HG03457 (cell line): Measurements from ENCODE around the gene NECTIN1.
A peak's percentile ranks its signal among the peaks of the same experiment; 100 is the strongest.
"Not testable (repeated sequence)": the region's sequence is repeated elsewhere in the genome, so short reads cannot be mapped to it uniquely, and the experiment has no call there.

Experiments used
- ATAC-seq: cut with Tn5 transposase; IDR thresholded peaks from one replicate; pipeline ENCODE4 v1.9.1; 2021; ENCODE audit warnings: moderate number of reproducible peaks; ENCODE audit not compliant: unreplicated experiment

The NECTIN1 gene

GRCh38 chr11:119624102-119624615 lies 104.8 kb downstream of the NECTIN1 start:
- no peak for ATAC-seq

DNA sequence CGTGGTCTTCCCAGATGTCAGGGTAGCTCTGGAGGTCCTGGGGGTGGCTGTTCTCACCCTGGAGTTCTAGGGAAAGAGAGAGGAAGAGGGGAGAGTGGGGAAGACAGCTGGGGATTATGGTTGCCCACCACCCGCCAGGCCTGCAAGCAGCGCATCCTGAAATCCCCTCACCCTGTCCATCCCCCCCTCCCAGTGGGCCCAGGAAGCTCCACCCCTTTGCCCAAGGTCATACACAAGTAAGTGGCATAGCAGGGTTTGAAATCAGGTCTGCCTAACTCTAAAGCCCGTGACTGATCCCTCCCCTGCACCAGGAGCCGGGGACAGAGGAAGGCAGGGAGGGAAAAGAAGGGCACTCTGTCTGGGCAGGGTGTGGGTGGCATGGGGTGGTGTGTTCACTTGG lies 105.3 kb downstream of the NECTIN1 start:
- ATAC-seq: no peak

GRCh38 chr11:119622454-119623143 lies 106.4 kb downstream of the NECTIN1 start:
- ATAC-seq: no peak

DNA sequence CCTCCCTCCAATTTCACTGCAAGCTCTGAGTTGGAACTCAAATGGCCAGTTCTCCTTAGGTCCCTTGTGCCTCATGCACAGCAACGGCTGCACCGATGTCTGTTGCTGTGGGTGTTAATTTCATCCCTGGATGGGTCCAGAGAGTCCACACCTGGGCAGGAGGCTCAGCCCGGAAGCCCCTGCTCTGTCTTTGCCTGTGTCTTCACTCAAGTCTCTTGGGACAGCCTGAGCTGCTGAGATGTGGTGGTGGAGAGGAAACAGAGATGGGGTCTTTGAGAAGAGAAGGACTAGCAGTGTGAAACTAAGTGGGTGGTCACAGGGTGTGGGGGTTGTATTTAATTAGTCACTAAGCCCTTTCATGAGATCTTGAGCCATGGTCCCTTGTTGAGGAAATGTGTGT lies 109.3 kb downstream of the NECTIN1 start:
- no peak for ATAC-seq

DNA sequence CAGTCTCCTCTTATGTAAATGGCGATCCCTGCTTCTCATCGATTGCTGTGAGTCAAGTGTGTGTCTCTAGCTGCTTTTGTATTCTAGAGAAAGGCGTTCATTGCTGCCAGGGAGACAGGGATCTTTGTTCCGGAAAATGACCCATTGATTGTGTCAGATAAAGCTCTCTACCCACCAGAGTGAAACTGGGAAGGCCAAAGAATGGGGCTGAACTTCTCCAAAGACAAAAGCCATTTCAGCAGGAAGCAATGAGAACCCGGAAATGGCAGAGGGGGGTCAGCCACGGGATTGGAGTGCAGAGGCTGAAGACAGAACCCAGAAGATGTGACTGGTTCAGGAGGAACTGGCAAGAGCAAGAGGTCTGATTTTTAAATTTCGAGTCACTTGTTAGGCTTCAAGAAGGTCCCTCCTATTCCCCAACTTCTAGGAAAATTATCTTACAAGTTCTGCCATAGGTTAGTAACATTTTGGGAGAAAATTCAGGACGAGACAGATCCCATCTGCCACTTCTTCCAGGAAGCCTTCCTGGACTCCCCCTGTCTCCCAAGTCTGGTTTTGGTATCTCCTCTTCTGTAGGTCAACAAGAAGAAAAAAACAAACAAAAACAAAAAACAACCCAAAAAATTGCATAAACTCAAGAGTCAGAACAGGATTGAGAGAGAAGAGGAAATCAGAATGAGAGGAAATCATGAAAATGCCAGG lies 110.6 kb downstream of the NECTIN1 start:
- no peak for ATAC-seq

DNA sequence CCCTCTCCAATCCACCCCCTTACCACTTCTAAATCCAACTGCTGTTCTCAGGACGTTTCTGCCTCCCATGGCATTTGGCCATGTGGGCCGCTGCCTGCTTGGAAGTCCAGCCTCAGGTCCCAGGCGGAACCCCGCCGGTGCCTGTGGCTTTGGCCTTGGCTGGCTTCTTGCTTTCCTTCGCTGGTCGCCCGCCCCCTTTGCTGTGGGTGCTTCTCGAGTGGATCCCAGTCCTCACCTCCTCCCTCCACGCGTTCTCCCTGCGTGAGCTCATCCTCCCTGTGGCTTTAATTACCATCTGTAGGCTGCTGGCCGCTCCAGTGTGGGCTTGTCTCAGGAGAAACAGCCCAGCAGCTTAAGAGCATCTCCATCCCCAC lies 111.7 kb downstream of the NECTIN1 start:
- no peak for ATAC-seq

GRCh38 chr11:119616586-119617339 lies 112.2 kb downstream of the NECTIN1 start:
- ATAC-seq: no peak

GRCh38 chr11:119615882-119616196 lies 113.2 kb downstream of the NECTIN1 start:
- no peak for ATAC-seq

GRCh38 chr11:119615003-119615881 lies 113.8 kb downstream of the NECTIN1 start:
- ATAC-seq: peak; percentile 78

DNA sequence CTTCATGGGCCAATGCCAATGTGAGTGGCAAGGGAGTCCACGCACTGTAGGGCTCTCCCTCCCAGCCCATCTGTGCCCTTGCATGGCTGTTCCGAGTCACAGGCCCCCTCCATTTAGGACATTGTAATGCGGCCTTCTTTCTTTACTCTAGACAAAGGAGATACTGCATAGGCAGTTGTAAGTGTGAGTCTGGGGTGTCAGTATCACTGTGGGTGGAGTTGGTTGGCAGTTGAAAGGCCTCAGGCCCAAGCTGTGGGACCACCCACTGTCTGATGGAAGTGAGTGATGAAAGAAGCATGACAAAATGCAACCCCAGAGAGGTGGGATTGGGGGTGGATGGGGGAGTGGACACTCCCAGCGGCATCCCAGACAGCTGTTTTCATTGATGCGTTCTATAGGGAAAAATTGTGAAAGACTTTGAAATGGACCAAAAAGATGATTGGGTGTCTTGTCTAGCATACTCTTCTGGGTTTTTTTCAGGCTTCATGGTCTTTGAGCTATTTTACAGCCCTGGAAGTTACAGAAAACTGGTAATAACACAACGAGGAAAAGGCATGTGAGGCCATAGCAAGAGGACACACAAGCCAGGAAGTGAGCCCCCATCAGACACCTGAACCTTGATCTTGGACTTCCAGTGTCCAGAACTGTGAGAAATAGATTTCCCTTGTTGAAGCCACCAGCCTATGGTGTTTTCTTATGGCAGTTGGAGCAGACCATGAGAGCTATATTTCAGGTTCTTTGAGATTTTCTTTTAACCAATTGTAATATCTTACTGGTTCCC lies 114.6 kb downstream of the NECTIN1 start:
- no peak for ATAC-seq

DNA sequence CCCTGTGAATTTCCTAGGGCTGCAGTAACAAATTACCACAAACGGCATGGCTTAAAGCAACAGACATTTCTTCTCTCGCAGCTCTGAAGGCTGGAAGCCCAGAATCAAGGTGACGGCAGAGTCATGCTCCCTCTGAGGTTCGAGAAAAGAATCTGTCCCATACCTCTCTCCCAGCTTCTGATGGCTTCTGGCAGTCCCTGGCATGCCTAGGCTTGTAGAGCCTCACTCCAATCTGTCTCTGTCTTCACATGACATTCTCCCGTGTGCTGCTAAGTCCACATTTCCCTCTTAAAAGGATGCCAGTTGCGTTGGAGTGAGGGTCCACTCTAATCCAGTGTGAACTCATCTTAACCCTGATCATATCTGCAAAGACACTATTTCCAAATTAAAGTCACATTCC lies 116.2 kb downstream of the NECTIN1 start:
- ATAC-seq: no peak

DNA sequence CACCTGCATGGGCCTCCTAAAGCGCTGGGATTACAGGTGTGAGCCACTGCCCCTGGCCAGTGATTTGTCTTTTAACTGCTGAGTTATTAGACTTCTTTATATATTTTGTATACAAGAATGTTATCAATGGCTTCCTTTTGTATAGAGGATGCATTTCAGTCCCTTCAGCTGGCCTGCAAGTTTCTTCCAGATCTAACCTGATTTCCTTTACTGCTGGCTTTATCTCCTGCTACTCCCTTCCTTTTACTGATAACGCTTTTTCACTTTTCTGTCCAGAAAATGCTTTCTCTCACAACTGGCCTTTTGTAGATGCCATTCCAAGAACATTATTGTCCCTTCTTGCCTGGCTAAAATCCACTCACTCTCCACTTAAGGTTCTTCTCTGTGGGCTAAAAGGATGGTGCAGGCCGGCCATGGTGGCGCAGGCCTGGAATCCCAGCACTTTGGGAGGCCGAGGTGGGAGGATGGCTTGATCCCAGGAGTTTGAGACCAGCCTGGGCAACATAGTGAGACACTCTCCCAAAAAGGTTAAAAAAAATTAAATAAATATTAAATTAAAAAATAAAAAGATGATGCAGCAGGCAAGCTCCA lies 118.1 kb downstream of the NECTIN1 start:
- ATAC-seq: no peak

DNA sequence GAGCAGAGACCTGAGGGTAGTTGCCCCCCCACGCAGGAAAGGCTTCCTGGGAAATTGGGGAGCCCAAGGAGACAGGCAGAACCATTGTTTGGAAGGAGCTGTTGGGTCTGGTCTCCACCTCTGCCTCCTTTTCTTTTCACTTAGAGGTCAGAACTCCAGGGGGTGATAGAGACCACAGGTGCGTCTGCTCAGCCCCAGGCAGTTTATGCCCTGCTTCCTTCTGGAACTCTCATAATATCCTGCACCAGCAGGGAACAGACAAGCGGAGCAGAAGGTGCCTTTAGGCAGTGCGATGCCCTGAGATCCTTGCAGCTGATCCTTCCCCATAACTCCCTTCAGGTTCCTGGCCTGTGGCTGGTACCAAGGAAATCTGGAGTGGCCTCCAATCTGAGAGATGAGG lies 120.2 kb downstream of the NECTIN1 start:
- ATAC-seq: no peak

DNA sequence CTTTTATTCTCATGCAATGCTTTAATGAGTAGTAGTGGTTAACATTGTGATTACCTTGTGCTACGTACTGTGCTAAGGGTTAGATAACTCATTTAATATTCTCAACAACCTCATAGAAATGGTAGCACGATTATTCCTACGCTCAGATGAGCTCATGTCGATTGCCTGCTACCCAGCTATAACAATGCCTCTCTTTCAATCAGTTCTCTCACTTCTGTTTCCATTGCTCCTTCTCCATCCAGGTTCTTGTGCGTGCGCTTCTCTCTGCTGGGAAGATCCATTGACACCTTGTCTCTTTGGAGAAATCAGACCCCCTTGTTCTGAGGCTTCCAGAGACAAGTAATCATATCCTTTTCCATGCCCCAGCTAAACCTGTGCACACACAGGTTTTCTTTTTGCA lies 120.8 kb downstream of the NECTIN1 start:
- no peak for ATAC-seq

- no peak for ATAC-seq
Measured at GRCh38 chr11:119607726-119608125, 121.3 kb downstream of the NECTIN1 start.

GRCh38 chr11:119605137-119605665 lies 123.8 kb downstream of the NECTIN1 start:
- ATAC-seq: no peak

DNA sequence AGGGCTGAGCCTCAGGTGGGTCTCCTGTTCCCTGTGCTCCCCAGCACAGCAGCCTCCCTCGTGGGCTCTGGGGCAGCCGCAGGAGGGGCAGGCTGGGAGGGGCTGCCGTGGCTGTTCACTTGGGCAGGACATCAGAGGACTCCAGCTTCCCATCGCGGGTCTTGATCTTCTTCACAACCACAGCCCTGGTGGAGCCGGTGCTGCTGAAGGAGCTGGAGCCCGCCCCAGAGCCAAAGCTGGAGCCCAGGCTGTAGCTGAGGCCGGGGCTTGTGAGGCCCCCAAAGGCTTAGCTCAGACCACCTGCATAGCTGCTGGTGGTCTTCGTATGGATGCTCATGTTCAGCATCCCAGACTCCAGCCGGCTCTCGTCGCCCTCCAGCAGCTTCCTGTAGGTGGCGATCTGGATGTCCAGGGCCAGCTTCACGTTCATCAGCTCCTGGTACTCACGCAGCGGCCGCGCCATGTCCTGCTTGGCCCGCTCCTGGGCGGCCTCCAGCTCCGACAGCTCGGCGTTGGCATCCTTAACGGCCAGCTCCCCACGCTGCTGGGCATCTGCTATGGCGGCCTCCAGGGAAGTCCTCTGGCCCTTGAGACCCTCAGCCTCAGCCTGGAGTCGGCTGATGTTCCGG lies 126.1 kb downstream of the NECTIN1 start:
- ATAC-seq: no peak

DNA sequence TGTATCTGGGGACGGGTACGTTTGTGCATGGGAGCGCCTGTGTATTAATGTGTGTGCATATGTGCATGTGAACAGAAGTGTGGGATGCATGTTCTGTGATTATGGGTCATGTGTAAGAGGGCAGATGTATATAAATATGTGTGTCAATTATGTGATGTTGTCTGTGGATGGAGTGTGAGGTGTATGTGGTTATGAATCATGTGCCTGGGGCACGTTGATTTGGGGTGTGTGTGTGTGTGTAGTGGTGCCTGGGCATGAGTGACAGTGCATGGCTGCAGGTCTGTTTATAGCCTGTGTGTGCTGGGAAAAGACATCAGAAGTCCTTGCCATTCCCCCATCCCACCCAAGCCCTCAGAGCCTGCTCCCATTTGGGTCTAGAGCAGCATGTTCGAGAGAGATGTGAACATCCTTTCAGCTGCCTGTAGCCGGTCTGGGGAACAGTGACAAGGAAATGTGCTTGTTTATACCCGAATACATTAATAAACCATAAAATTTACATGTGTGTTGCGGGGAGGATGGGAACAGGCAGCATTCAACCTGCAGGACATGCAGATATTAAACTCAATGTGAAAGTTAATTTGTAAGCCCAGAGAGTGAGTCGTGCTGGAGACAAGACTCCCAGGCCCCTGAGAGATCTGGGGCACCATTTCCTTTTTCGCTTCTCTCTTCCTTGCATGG lies 129.0 kb downstream of the NECTIN1 start:
- ATAC-seq: no peak

DNA sequence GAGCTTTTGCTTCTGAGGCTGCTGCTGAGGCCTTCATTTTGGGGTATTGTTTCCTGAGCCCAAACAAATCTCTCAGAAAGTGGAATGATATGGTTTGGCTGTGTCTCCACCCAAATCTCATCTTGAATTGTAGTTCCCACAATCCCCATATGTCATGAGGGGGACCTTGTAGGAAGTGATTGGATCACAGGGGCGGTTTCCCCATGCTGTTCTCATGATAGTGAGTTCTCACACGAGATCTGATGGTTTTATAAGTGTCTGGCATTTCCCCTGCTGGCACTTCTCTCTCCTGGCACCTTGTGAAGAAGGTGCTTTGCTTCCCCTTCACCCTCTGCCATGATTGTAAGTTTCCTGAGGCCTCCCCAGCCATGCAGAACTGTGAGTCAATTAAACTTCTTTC lies 133.1 kb downstream of the NECTIN1 start:
- not testable (repeated sequence) for ATAC-seq
